HG02798 (cell line): Measurements from ENCODE around the gene UBN2.
"Not testable (repeated sequence)": the region's sequence is repeated elsewhere in the genome, so short reads cannot be mapped to it uniquely, and the experiment has no call there.

ENCODE experiments used
- ATAC-seq: cut with Tn5 transposase; IDR thresholded peaks from one replicate; pipeline ENCODE4 v1.9.1; 2021; ENCODE audit warnings: mild to moderate bottlenecking; ENCODE audit not compliant: unreplicated experiment, poor library complexity

The UBN2 gene

DNA sequence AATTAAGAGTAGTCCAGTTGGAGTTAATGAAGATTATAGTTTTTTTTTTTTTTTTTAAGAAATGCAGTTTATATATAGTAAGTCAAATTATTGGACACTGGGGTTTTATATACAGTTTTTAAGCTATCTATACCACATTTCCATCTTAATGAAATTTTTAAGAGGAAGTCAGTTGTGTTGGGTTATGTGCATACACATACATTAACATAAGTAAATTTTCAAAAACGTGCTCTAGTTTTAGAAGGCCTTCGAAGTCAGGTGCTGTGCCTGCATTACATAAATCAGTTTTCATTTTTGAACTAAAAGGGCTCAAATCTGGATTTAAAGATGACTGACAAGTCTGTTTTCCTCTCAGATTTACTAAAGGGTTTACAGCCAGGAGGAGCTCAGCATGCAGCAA is 62.5 kb downstream of the UBN2 start:
- no peak for ATAC-seq

DNA sequence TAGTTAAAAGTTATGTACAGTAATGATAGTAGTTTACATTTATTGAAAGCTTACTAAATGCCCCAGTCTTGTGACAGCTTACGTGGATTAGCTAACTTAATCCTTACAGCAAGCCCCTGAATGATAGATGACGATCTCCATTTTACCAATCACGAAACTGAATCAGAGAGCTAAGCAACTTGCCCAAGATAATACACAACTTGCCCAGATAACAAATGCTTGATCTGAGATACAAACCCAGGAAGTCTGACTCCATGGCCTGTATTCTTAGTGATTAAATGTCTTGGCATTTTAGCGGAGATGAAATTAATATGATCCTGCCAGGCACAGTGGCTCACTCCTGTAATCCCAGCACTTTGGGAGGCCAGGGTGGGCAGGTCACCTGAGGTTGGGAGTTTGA is 63.2 kb downstream of the UBN2 start:
- ATAC-seq, result no peak

DNA sequence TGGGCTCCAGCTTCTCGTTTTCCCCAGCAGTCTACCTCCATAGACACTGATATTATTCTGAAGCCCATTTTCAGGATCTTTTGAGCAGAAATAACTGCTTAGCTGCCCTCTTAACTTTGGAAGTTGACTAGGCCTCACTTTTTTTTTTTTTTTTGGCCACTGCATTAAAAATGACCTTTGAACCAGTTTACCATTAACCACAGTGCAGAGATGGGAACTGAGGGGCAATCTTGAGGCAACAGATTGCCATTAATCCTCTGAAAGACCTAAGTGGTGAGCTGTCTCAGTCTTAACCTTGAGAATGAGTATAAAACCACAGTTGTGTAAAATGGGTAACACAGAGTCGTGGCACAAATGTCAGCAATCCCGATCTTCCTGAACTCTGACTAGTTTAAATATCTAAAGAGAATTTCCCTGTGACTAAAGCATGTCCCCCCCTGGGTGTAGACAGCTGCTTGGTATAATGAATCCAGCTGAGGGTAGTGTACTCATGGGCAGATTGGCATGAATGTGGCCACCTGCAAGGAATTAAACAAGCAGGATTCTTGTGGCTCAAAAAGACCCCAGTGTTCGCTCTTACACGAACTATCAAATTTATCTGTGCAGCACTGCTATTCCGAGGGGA is 64.0 kb downstream of the UBN2 start:
- ATAC-seq, result no peak

DNA sequence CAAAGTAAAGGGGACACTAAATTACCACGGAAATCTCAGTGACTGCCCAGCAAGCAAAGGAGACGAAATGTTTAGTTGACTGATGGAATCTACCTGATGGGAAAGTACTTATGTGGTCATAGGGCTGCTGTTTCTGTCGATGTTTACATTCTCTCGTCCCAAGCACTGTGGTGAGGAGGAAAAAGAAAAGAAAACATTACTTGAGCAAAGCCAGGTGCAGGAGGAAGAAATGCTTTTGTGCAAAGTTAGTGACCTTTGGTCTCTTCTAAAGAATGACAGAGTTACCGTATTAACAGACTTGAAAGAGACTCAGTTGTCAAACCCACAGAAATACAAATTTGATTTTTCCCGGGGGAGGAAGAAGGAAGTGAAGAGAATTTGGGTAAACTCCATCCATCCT is 66.8 kb downstream of the UBN2 start:
- ATAC-seq, result no peak

DNA sequence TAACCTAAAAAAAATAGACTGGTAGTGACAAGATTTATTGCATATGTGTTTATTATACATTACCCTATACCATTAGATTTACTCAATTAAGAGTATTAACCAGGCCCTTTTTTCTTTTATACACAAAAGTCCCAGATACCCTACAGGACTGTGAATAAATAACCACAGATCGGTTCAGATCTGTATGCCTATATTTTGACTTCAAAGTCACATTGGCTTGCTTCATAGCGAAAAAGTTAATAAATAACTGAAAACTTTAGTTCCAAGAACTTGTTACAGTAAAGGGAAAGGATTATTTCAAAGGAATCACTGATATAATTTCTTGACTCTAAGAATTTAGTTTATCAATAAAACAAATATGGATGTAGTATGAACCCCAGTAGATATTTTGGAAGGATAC is 68.3 kb downstream of the UBN2 start:
- ATAC-seq, result no peak

DNA sequence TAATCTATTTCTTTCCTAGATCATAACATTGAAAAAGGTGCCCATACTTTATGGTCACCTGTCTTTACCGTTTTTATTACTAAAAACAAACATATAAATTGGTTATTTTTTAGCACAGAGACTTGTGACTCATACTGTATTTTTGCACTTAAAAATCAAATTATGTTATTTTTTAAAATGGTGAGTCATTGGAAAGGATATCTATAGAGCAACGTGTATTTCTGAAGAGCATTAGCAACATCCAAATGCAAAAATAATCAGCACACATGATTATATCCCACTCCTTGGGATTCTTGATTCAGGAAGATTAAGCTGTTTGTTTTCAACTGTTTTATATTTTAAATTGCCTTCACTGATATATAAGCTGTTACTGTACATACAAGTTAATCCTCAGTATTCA is 69.4 kb downstream of the UBN2 start:
- no peak for ATAC-seq

DNA sequence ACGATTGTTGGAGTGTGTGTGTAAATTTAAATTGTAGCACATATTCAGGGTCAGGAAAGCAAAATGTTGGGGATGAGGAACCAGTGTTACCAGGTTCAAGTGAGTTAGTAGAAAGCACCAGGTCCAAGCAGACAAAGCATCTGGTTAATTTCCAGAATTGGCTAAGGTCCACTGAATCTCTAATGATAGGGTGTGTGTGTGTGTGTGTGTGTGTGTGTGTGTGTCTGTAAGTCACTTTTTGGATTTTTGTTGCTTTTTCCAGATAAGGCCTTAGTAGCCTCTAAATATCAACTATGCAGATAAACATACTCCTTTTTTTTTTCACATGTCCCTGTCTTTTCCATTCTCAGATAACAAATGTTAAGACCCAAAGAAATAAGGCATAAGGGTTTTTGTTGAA is 73.5 kb downstream of the UBN2 start:
- no peak for ATAC-seq

DNA sequence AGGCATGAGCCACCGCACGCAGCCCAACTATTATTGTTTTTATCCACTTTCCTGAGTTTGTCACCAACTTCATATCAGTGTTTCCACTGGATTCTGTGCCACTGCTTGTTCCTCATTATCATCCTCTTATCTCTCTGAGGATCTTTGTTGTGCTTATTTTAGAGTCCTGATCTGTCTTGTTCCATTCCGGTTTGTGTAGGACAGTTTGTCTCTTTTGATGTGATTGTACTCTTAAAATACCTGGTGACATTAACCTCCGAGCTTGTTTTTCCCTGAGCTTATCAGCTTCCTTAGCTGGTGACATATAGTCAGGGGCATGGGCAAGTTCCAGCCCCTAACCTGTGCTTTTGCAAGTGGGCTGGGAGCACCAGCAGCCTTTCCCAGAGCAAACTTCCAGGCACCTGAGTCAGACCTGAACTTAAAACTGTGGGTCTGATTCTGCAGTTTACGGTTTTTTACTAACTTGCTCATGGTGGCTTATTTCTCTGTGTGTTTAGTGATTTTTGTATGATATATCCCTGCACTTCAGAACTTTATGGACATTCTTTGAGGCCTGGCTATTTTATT is 87.0 kb downstream of the UBN2 start:
- no peak for ATAC-seq

DNA sequence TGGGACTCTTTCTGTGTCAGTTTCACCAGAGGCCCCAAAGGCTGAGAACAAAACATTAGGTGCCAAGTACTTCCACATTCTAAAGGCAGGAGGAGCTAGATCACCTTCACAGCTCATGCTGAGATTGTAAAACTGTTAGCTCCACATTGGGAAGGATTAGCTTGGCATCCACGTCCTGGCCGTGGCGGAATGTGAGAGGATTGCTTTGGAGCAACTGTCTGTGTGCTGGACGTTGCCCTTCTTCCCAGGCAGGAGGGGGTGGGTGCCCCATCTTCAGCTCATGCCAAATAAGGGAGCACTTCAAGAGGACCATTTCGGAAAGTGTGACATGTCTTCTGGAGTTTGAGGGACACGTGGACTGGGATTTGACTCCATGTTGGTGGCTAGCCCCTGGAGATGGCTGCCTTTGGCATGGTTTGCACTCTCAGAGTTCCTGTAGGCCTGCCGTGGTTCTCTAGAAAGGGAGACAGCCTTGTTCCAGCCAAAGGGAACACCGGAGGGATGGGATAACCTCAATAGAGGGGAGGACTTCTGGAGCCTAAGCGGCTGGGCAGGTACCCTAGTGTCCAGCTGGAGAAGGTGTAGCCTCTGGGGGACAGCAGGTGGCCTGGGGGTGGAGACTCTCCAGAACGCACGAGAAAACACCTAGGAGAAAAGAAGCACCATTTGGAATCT is 90.2 kb downstream of the UBN2 start:
- ATAC-seq, result no peak

DNA sequence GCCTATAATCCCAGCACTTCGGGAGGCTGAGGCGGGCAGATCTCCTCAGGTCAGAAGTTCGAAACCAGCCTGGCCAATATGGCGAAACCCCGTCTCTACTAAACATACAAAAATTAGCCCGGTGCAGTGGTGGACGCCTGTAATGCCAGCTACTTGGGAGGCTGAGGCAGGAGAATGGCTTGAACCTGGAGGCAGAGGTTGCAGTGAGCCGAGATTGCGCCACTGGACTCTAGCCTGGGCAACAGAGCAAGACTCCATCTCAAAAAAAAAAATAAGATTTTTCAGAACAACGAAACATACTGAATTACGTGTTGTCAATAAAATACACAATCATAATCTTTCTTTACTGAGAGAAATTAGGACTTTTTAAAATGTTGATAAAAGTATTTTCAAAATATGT is 93.7 kb downstream of the UBN2 start:
- ATAC-seq, result not testable (repeated sequence)

DNA sequence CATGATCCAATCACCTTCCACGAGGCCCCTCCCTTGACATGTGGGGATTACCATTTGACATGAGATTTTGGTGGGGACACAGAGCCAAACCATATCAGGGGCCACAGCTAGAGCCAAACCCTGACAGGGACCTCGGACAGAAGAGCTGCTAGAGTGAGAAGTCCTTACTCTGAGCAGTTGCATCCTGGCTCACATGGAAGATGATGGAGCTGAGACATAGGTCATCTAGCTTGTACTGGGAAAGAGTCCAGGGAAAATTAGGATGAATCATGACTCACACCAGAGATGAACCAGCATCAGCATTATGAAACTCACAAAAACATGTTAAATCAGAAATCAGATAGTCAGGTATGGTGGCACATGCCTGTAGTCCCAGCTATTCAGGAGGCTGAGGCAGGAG is 97.3 kb downstream of the UBN2 start:
- ATAC-seq, result no peak

DNA sequence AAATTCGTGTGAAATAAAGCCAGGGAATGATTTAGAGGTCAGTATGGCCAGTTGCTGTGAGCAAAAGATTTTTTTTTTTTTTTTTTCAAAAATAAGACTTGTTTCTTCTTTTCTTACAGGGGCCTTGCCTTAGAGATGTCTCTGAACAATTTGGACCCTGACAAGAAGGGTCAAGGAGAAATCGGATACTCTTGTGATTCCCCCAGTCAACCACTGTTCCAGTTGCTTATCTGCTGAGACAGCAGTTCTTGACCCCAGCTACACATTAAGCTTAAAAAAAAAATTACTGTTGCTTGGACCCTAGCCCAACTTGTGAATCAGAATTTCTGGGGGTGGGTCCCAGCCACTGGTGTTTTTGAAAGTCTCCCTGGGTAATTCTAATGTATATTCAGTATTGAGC is 98.1 kb downstream of the UBN2 start:
- no peak for ATAC-seq

DNA sequence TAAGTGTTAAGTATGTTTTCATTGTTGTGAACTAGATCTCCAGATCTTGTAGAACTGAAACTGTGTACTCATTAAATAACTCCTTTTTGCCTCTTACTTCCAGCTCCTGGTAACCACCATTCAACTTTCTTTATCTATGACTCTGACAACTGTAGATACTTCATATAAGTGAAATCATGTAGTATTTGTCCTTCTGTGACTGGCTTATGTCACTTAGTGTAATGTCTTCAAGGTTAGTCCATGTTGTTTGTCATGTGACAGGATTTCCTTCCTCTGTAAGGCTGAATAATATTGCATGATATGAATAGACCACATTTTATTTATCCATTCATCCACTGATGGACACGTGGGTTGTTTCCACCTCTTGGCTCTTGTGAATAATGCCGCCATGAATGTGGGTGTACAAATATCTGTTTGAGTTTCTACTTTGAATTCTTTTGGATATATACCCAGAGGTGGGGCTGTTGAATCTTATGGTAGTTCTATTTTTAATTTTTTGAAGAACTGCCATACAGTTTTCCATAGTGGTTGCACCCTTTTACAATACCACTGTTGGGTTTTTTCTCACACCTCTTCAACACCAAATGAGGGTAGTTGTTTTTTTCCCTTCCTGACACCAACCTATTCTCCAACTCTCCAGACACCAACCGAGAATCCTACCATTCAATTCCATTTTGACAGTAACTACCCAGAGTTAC is 99.4 kb downstream of the UBN2 start:
- no peak for ATAC-seq

DNA sequence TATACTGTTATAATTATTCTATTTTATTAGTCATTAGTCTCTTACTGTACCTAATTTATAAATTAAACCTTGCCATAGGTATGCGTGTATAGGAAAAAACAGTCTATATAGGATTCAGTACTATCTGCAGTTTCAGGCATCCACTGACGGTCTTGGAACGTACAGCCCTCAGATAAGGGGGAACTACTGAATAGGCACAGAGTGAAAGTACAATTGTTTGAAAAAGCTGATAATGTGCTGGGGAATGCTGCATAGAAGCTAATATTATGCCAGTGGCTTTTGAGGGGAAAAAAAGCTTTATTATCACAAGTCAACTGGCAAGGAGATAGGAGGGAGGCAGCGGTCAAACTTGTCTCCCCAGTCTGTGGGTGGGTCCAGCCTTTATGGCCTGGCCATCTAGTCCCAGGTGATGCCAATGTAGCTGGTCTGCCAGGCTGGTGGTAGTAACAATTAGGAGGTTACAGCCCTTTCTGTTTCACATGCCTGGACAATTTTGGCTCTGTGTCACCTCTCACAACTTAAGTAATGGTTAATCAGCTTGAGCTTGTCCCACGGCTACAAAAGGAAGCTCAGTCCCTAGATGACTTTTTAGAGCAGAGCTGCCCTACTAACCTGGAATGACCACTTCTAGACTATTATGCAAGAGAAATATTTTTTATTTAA is 101.8 kb downstream of the UBN2 start:
- no peak for ATAC-seq

DNA sequence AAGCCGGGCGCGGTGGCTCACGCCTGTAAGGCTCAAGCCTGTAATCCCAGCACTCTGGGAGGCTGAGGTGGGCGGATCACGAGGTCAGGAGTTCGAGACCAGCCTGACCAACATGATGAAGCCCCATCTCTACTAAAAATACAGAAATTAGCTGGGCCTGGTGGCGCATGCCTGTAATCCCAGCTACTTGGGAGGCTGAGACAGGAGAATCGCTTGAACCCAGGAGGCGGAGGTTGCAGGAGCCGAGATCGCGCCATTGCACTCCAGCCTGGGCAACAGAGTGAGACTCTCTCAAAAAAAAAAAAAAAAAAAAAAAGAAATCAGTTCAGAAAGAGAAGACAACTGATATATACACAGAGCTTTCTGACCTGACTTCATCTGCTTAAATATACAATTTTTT is 102.4 kb downstream of the UBN2 start:
- not testable (repeated sequence) for ATAC-seq

DNA sequence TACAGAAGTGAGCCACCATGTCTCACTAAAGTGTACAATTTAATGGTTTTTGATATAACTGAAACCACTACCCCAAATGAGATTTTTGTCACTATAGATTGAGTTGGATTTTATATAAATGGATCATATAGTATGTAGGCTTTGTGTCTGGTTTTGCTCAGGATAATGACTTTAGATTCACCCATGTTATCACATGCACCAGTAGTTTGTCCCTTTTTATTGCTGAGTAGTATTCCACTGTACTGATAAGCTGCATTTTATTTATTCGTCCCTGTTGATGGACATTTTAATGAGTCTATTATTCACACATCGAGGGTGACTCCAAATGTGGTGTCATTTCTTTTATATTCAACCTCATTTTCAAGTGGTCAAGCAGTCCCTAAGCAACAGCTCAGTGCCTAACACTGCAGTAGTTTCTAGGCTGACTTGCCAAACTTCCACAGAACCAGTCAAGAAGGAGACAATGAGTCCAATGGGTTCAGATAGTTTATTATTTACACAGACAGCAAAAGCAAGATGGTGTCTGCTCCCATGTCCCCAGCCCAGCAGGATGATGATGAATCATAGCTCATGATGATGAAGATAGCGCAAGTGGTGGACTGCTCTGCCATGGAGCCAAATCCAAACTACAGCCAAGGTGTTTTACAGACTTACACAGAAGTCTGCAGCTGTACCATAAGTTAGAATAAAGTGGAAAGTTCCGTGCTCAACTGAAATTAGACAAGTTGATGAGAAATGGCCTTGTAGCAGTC is 103.5 kb downstream of the UBN2 start:
- ATAC-seq, result no peak

DNA sequence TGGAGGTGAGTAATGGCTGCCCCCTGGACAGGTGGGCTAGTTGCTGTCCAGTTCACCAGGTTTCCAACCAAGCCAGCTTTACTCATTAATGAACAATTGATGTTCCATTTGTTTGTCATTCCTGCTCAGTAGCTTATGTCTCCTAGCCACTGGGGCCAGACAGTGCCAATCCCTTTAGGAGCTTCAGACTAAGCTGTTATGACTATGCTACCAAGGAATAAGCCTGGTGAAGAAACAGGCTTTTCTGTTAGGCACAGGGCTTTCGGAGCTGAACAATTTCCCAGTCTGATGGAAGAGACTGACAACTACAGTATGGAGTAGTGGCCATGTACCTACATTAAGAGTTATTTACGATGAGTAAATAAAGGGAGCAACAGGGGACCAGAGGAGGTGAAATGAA is 108.0 kb downstream of the UBN2 start:
- no peak for ATAC-seq

DNA sequence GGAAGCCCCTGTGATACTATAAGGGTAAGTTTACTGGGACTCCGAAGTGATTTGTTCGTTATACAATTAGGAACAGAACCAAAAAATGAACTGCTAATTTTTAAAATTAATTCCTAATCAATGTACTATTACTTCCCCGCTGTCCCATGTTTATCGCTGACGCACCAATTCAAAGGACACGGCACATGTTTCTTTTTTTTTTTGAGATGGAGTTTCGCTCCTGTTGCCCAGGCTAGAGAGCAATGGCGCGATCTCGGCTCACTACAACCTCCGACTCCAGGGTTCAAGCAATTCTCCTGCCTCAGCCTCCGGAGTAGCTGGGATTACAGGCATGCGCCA is 108.6 kb downstream of the UBN2 start:
- ATAC-seq, result no peak

DNA sequence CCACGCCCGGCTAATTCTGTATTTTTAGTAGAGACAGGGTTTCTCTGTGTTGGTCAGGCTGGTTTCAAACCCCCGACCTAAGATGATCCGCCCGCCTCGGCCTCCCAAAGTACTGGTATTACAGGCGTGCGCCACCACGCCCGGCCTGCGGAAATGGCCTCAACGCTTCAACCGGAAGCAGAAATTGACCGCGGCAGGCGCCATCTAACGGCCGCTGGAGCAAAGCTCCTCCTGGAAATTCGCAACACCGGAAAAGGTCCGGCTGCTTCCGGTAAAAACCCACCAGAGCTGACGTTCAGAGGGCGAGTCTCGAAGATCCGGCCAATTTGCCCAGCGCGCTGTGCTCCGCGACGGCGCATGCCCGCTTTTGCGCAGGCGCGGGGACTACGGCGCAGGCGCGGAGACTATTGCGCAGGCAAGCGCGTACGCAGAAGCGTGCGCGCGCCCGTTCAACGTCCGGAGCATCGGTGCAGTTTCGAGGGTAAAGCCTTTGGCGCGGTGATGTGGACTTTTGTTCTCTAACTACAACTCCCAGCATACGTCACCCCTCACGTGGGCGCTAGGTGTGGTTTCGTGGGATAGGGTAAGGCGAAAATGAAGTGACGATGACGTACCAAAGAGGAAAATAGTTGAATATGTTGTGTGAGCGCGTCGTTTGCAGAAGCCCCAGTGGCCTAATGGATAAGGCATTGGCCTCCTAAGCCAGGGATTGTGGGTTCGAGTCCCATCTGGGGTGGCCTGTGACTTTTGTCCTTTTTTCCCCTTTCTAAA is 109.2 kb downstream of the UBN2 start:
- peak; percentile 89 for ATAC-seq

DNA sequence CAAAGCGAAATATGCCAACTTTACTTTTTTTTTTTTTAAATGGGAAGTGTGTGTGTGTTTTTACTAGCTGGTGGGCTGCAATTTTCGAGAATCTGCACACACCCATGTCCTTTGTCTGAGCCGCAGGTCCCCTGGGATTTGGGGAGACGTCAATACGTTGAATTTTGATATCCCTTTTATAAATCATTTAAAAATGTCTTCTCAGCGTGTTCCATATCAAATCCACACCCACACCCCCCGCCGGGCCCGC is 109.7 kb downstream of the UBN2 start:
- ATAC-seq, result no peak
